GM21360 (cell line): ENCODE data around the gene DOK7.

Experiments
- ATAC-seq: cut with Tn5 transposase; IDR thresholded peaks from one replicate; pipeline ENCODE4 v1.9.1; 2021; ENCODE audit warnings: mild to moderate bottlenecking, moderate library complexity; ENCODE audit not compliant: unreplicated experiment

DOK7 gene

DNA sequence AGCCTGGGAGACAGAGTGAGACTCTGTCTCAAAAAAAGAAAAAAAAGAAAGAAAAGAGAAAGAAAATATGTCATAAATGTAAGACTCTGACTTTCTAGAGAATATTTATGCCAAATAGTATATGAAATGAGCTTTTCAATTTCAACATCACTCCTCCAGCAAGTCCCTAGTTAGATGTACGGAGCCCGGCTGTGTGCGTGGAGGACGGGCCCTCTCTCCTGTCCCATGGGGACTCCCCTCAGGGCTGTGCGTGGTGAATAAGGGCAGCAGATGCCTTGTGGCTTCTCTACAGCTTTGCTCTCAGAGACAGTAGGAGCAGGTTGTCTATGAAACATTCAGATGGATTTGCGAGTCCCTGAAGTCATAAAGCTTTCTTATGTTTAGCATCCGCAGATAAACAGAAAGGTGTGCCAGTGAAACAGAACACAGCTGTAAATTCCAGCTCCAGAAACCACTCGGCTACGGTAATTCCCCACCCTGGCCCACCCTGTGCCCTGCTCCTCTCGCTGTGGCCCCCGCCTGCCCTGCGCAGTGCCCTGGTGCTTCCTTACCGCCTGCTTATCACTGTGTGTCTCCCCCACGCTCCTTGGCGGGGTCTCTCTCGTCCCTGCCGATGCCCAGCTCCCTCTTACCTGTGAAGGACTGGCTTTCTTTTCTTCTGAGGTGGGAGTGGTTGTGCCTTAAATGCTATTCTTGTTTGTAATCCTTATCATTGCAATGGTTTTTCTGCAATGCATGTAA lies 35.2 kb upstream of the DOK7 start:
- no peak for ATAC-seq

DNA sequence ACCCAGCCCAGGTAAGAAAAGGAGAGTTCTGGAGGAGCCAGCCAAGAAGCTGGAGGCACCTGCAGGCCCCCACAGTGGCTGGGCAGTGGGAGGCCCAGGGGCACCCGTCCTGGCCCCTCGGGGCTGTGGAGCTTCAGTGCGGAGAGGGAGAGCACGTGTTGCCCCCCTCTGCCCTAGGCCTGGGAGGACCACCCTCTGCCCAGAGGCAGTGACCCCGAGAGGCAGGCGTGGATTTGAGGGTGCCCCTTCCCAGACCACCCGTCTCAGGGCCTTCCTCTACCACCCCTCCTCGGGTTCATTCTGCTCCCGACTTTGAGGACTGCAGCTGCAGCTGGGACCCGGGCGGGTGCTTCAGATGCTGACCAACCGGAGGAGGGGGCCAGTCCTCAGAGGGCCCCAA lies 33.5 kb upstream of the DOK7 start:
- ATAC-seq = no peak

DNA sequence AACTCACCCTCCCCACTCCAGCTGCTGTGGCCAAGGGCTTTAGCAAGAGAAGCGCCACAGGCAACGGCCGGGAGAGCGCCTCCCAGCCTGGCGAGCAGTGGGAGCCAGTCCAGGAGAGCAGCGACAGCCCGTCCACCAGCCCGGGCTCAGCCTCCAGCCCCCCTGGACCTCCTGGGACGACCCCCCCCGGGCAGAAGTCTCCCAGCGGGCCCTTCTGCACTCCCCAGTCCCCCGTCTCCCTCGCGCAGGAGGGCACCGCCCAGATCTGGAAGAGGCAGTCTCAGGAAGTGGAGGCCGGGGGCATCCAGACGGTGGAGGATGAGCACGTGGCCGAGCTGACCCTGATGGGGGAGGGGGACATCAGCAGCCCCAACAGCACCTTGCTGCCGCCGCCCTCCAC lies 32.6 kb upstream of the DOK7 start:
- no peak for ATAC-seq

DNA sequence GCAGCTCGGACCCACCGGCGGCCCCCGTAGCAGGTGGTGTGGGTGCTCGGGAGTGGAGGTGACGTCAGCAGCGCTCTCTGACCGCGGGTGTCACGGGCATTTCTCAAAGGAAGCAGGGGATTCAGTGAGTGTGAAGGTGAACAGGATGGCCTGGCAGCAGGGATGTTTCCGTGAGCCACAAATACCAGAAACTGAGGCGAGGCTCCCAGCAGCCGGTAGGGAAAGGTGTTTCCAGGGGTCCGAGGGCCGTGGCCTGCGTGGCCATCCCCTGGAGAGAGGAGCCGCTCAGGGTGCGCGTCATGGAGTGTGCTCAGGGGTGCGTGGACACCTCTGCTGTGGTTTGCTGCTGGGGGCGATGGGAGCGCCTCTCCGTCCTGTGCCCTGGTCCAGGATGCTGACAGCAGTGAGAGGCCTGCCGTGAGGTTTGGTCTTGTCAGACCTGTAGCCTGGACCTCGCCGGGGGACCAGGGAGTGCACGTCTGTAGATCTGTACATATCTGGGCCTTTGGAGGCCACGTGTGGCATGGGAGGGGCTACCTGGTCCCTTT lies 31.6 kb upstream of the DOK7 start:
- no peak for ATAC-seq

DNA sequence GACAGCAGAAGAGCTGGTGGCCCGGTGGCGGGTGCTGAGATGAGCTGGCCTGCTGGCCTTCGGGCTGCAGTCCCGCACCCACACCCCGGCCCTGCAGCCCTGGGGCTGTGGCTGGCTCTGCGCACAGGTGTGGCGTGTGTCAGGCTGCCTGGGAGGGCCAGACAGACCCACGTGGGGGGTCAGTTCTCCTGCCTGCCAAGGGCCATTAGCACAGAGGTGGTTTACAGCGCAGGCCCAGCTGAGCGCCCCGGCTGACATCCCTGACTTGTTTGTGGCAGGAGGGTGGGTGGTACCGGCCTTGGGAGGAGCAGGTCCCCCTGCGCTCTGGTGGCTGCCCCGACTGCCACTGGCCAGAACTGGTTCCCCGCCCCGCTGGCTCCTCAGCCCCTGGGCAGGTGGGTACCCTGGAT lies 30.7 kb upstream of the DOK7 start:
- no peak for ATAC-seq

DNA sequence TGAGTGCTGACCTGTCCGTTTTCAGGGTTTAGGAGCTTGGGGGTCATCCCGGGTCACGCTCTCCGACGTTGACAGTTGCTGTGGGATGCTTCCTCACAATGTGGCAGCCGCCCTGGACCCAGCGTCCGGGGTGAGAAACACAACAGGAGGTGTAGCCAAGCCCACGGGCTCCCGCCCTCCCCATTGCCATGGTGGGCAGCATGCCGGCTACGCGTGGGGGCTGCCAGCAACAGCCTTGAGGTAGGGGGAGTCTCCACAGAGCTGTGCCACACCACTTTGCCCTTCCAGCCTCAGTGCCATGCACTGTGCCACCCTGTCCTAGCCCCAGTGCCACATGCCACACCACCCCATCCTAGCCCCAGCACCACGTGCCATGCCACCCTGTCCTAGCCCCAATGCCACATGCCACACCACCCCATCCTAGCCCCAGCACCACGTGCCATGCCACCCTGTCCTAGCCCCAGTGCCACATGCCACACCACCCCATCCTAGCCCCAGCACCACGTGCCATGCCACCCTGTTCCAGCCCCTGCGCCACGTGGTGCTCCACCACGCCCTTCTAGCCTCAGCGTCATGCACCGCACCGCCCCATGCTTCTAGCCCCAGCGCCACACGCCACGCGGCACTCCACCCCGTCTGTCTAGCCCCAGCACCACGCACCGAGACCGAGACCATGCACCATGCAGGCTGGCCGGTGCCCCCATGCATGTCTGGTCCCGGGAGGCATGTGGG lies 29.8 kb upstream of the DOK7 start:
- no peak for ATAC-seq

DNA sequence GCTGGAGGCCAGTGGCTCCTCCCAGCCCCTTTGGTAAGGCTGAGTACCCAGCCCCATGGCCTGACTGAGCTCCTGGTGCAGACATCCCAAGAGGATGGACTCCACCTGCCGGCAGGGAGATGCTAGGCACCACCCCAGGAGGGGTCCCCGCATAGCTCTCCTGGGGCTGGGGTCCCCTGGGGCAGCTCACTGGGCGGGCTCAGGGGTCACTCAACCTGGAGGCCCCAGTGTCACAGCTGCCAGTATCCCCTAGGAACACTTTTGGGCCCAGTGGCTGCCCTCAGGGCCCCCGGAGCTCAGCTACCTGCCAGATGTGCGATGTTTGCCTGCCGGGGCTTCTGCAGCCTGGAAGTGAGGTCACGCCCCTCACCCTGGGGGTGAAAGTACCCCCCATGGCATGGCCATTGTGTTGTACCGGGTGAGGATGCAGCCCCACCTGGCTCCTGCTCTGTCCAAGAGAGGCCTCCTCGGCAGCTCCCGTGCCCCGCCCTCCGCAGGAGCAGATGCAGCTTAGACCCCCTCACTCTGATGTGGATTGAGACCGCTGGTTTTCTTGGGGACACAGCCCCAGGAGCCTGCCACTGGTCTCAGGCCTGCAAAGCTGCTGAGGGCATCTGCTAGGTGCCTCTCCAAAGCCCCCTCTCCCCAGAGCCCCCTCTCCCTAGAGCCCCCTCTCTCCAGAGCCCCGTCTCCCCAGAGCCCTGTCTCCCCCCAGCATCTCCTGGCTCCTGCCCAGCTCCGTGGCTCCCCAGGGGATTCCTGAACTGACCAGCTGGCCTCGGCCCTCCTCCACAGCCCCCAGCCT lies 28.0 kb upstream of the DOK7 start:
- no peak for ATAC-seq

DNA sequence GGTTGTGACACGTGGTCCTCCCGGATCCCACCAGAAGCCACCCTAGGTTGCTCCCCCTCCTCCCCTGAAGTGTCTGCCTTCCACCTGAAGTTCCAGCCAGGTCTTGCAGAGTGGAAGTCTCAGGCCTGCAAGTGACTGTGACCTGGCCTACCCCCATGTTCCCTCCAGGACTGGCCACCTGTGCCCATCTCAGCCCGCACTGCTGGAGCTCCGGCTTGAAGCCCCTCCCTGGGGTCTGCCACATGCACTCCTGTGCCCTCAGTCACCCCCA lies 27.5 kb upstream of the DOK7 start:
- no peak for ATAC-seq

DNA sequence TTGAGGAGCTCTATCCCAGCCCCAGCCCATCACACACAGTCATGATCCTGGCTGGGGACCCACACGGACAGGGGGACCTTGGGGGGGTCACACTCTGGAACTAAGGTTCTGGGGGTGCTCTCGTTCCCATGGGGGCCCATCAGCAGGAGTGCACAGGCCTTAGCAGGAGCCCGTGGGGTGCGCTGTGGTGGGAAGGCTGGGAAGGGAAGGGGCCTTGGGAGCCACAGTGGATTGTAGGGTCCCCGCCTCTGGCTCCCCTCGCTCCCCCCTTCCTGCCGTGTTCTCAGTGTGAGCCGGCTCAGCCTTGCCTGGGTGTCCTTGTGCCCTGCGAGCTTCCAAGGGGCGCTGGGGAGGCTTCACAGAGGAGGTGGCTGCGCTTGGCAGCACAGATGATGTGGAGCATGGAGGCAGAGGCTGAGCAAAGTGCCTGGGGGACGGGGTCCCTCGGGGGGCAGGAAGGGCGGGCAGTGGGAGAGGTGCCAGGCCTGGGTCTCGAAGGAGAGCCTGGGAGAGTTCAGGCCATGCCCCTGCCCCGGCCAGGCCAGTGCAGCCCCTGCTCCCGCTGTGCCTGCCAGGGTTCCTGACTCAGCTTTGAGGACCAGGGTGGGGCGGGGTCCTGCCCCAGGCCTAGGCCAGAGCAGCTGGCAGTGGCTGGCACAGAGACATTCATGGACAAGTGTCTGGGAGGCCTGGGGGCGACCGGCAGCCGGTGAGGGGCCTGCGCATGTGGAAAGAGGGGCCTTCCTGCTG lies 26.9 kb upstream of the DOK7 start:
- ATAC-seq = no peak

DNA sequence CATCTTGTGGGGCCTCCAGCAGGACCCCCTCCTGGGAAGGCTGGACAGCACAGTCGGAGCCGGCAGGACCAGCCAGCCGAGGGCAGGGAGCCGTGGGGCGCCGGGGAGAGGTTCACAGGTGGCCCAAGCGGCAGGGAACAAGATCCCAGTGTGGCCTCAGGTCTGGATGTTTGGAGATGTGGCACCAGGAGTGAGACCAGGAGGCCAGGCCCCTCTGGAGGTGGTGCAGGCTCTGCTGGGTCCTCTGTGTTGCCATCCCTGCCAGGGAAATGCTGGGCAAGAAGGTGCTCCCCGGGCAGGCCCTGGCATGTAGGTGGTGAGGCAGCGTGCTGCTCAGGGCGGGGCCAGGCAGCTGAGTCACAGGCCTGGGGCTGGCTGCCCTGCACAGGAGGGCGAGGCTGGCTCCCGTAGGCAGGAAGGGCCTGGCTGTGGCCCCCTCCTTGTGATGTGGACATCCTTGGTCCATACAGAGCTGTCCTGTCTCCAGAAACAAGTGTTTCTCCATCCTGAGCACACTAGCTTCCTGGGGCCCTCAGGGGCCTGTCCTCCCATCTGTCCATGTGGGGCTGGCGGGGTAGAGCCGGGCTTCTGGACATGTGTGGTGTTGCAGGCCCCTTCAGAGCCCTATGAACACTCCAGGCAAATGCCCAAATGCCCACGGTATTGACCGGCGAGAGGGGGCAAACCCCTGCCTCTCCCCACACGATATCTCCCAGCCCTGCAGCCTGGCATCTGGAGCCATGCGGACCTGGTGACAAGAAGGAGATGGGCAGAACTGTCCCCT lies 26.1 kb upstream of the DOK7 start:
- no peak for ATAC-seq

DNA sequence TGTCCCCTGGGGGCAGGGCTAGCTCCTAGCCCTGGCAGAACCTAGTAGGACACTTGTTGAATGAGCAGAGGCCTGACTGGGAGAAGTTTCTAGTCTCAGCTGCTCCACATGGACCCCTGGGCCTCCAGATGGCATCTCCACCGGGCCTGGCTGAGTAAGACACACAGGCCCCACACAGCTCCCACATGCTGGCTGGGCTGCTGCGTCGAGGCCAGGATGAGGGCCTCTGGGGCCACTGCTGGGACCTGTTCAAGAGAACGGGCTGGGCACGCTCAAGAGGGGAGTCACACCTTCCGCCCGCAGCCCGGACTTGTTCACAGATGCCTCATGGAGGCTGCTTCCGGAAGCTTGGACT lies 25.5 kb upstream of the DOK7 start:
- no peak for ATAC-seq

DNA sequence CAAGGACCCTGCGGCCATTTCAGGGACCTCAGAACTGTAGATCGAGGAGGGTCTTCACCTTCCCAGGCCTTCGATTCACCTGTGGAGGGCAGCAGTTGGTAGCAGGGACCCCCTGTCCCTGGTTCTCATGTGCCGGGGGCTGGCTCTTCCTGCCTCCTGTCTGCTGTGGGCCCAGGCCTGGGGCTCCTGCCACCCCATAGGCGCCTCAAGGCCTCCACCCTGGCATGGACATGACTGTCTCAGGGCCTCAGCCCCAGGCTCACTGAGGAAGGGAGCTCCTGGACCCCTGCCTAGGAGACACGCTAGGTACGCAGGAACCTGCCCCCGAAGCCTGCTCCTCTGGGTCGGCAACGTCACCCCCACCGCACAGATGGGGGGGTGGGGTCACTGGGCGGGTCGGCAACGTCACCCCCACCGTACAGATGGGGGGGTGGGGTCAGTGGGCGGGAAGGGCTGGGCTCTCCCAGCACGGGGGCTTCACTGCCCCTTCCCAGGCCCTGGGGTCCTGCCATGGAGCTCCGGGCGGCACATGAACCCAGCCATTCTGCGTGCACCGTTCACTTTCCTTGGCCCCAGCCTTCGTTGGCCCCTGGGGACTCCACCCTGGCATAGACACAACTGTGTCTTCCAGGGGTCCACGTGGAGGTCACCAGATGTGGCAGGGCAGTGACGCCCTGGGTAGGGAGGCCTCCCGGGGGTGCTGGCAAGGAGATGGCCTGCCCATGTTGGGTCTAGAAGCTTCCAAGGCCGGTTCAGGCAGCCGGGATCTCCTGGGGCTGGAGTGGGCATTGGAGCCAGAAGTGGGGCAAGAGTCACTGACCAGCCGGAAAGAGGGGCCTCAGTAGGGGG lies 24.9 kb upstream of the DOK7 start:
- no peak for ATAC-seq

DNA sequence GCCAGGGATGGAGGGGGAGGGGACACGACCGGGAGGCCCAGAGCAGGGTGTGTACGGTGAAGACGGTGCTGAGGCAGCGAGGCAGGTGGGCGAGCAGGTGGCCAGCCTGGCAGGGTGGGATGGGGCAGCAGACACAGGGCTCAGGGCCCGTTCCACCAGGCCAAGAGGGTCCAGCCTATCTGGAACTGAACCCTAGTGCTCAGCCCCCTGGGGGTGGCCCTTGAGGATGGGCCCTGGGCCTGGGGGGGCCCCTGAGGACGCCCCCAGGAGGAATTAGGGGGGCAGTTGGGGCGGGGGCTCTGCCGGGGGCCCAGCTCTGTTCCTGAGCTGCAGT lies 24.3 kb upstream of the DOK7 start:
- no peak for ATAC-seq

DNA sequence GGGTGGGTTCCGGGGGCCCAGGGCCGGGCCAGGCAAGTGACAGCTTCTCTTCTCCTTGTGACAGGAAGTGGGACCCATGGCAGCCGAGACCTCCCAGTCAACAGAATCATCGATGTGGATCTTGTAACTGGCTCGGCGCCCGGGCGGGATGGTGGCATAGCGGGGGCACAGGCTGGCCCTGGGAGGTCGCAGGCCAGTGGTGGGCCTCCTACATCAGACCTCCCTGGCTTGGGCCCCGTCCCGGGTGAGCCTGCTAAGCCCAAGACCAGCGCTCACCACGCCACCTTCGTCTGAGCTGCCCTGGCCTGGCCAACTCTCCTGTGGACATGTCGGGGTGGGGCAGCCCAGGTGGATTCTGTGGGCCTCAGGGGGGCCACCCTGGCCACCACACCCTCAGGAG lies 23.7 kb upstream of the DOK7 start:
- no peak for ATAC-seq

DNA sequence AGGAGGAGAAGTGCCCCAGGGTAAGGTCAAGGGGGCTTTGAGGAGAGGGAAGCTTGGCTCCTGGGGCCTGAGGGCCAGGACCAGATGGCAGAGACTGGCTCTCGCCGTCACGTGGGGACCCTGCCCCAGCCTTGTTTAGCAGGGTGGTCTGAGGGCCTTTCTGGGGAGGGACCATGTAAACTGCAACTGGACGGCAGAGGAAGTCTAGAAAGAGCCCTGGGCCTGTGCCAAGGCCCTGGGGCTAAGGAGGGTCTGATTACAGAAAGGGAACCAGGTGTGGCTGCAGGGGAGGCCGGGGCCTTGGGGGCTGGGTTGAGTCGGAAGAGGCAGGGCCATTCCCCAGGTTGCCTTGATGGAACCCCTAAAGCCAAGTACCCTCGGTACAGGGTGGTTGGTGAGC lies 23.1 kb upstream of the DOK7 start:
- ATAC-seq = no peak

DNA sequence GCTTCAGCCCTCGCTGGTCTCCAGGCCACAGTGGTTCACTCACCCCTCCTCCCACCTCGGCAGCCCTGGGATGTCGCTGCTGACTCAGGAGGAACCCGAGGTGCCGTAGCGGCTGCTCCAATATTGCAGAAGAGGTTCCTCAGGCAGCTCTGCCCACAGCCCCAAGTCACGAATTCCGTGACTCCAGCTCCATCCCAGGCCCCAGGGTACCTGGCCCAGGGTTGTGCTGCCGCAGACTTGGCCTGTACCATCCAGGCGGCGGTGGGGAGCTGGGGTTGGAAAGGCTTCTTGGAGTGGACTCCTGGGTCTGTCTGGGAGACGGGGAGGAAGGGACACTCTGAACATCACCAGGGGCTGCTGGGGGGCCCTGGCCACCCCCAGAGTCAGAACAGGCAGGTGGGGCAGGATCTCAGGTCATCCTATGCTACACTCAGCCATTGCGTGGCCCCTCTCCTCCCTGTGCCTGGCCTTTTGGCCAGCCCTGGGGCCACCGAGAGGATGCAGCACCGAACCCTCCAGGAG lies 22.1 kb upstream of the DOK7 start:
- ATAC-seq = no peak

DNA sequence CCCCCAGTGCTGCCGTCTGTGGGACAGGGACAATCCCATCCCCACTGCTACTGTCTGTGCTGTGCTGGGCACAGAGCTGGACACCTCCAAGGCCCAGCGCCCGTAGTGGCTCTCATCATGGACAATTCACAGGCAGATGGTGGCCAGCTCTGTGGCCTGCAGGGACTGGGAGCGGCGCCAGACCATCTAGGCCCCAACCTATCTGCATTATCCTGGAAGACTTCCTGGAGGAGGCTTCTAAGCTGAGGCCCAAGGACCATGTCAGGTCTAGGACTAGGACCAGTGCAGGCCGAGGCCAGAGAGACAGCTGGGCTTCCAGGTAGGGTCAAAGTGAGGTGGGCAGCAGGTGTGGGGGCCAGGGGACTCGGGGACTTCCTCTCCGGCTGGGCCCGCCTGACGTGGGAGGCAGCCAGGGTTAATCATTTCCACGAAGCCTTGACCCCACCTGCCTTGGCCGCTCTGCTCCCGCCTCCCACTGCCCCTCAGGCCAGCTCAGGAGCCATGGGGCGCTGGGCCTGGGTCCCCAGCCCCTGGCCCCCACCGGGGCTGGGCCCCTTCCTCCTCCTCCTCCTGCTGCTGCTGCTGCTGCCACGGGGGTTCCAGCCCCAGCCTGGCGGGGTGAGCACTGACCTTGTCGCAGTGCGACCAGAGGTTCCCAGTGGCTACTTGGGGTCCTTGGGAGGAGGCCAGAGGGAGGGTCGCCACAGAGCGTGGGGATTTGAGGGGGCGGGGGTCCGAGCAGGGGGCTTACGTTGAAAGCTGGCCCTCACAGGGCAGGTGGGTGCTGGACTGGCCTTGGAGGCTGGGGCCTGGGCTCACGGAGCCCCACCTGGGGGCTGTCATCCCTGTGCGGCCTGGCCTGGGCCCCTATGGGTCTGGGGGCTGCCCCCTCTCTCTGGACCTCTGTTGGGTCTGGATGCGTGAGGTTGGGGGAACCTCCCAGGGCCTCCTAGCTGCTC lies 21.3 kb upstream of the DOK7 start, which contains the start of gene HGFAC:
TSS of gene HGFAC (plus strand) at position 468 of the 959 bp plus-strand sequence. CDS start at position 502, 34 bp downstream.
- no peak for ATAC-seq

DNA sequence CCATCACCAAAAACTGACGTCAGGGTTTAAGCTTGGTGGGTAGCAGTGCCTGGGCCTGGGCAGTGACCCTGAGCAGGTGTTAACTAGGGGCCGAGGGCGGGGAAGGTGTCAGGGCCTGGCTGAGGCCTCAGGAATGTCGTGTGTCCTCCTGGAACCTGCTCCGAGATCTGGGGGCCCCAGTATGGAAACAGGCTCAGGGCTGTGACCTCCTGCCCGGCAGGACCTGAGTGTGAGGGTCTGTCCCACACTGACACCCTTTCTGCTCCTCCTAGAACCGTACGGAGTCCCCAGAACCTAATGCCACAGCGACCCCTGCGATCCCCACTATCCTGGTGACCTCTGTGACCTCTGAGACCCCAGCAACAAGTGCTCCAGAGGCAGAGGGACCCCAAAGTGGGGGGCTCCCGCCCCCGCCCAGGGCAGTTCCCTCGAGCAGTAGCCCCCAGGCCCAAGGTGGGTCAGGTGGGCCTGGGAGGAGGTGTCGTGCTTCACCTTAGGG lies 20.6 kb upstream of the DOK7 start:
- no peak for ATAC-seq
